Measurements from ENCODE around the gene SF3B4. TPM values are rescaled to one million over a fixed set of nuclear protein-coding genes. Genes with fewer than 3 reads are reported as not detected.
A peak's percentile ranks its signal among the peaks of the same experiment; 100 is the strongest.

The SF3B4 gene
- total and polyA plus RNA-seq, 2 of the 13 experiments (the other 11 are each of a cell fraction or from before 2014, with no cell fraction given): 13.8 to 14.8 TPM

DNA sequence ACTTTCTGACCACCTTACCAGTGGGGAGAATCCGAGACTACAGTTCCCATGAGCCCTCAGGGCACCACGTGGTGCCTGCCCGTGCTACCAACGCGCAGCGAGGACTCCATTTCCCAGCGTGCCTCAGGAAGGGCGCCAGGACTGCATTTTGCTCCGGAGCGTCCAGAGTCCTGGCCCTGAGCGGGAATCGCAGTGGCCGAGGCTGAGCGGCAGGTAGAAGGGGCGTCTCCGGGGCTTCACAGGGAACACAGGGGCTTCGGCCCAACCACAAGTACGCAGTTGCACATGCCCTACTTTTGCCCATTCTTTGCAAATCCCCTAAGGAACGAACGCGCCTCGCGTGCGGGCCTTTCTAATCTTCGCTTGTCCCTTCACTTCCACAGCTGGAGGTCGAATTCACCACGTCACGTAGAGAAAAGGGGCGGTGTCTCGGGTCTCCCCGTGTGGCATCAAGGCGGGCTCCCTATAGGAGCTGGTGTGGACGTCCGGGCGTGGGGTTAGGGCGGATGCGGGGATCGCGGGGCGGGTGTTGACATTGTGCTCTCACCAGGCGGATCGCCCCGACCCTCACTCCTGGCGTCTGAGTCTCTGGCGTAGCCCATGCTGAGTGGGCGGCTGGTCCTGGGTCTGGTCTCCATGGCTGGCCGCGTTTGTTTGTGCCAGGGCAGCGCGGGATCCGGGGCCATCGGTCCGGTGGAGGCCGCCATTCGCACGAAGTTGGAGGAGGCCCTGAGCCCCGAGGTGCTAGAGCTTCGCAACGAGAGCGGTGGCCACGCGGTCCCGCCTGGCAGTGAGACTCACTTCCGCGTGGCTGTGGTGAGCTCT, 27.9 kb downstream of the SF3B4 start, which contains the start of gene BOLA1 (continued):
- TF ChIP-seq, protein P1, sequence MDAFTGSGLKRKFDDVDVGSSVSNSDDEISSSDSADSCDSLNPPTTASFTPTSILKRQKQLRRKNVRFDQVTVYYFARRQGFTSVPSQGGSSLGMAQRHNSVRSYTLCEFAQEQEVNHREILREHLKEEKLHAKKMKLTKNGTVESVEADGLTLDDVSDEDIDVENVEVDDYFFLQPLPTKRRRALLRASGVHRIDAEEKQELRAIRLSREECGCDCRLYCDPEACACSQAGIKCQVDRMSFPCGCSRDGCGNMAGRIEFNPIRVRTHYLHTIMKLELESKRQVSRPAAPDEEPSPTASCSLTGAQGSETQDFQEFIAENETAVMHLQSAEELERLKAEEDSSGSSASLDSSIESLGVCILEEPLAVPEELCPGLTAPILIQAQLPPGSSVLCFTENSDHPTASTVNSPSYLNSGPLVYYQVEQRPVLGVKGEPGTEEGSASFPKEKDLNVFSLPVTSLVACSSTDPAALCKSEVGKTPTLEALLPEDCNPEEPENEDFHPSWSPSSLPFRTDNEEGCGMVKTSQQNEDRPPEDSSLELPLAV (CRISPR knock-in tag; conservative IDR thresholded peaks at IDR 0.05; ENCODE audit: low read depth): no peak
- TF ChIP-seq ZNF879 (CRISPR knock-in tag; IDR thresholded peaks at IDR 0.05) (no peak), CREBL2 (CRISPR knock-in tag; IDR thresholded peaks at IDR 0.05; ENCODE audit: borderline replicate concordance) (no peak), ZNF598 (CRISPR knock-in tag; IDR thresholded peaks at IDR 0.05; ENCODE audit: borderline replicate concordance) (peak; percentile 46; the same call in 1 of the 2 replicates), ZNF326 (CRISPR knock-in tag; IDR thresholded peaks at IDR 0.05; ENCODE audit: borderline replicate concordance) (no peak), ETV6 (CRISPR knock-in tag; conservative IDR thresholded peaks at IDR 0.05) (no peak), ZNF143 (CRISPR knock-in tag; IDR thresholded peaks at IDR 0.05) (peak; percentile 98), ZC3H13 (CRISPR knock-in tag; IDR thresholded peaks at IDR 0.05) (no peak), BATF2 (CRISPR knock-in tag; IDR thresholded peaks at IDR 0.05) (0 out of 2 replicates have a peak, but pooled peaks have one; percentile 43), ZNF780A (CRISPR knock-in tag; IDR thresholded peaks at IDR 0.05) (no peak), ARID2 (CRISPR knock-in tag; IDR thresholded peaks at IDR 0.05; ENCODE audit: borderline replicate concordance) (no peak), GZF1 (CRISPR knock-in tag; IDR thresholded peaks at IDR 0.05) (no peak), ZNF549 (CRISPR knock-in tag; IDR thresholded peaks at IDR 0.05) (no peak), SP2 (CRISPR knock-in tag; IDR thresholded peaks at IDR 0.05) (no peak), HMGXB3 (CRISPR knock-in tag; IDR thresholded peaks at IDR 0.05; ENCODE audit: borderline replicate concordance) (0 out of 2 replicates have a peak, but pooled peaks have one; percentile 39), ZNF501 (CRISPR knock-in tag; IDR thresholded peaks at IDR 0.05) (peak; percentile 55; the same call in 1 of the 2 replicates), GTF2F1 (IDR thresholded peaks at IDR 0.05; ENCODE audit: low read length) (no peak), ZFP1 (CRISPR knock-in tag; IDR thresholded peaks at IDR 0.05) (no peak)
- TF ChIP-seq, protein P2, sequence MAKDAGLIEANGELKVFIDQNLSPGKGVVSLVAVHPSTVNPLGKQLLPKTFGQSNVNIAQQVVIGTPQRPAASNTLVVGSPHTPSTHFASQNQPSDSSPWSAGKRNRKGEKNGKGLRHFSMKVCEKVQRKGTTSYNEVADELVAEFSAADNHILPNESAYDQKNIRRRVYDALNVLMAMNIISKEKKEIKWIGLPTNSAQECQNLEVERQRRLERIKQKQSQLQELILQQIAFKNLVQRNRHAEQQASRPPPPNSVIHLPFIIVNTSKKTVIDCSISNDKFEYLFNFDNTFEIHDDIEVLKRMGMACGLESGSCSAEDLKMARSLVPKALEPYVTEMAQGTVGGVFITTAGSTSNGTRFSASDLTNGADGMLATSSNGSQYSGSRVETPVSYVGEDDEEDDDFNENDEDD (CRISPR knock-in tag; IDR thresholded peaks at IDR 0.05; ENCODE audit: borderline replicate concordance): peak; percentile 92
- TF ChIP-seq, protein P3, sequence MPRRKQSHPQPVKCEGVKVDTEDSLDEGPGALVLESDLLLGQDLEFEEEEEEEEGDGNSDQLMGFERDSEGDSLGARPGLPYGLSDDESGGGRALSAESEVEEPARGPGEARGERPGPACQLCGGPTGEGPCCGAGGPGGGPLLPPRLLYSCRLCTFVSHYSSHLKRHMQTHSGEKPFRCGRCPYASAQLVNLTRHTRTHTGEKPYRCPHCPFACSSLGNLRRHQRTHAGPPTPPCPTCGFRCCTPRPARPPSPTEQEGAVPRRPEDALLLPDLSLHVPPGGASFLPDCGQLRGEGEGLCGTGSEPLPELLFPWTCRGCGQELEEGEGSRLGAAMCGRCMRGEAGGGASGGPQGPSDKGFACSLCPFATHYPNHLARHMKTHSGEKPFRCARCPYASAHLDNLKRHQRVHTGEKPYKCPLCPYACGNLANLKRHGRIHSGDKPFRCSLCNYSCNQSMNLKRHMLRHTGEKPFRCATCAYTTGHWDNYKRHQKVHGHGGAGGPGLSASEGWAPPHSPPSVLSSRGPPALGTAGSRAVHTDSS (CRISPR knock-in tag; conservative IDR thresholded peaks at IDR 0.05): no peak

All from HepG2 (cell line).